OCI-LY3 (cell line): ENCODE measurements around the gene SEMA5B.

Experiments
- H2AFZ ChIP-seq: fragments of 200-600, 300-600 bp; shearing (Covaris generic); 2 replicates; pipeline ENCODE4 v1.6.0; 2014; ENCODE audit warnings: antibody characterized with exemption, low read depth, low read length
- H3K27ac ChIP-seq: fragments of 200-600, 300-600 bp; sonication (generic); 2 replicates; pipeline ENCODE4 v1.5.1; 2014; ENCODE audit warnings: mild to moderate bottlenecking, low read length, moderate library complexity, mixed read lengths
- H3K27me3 ChIP-seq: fragments of 200-600, 300-600 bp; sonication (generic); 2 replicates; pipeline ENCODE4 v1.6.1; 2014; ENCODE audit warnings: low read depth, low read length, mixed read lengths
- H3K36me3 ChIP-seq: fragments of 200-600, 300-600 bp; sonication (generic); replicated peaks from 2 replicates; pipeline ENCODE3; 2014; ENCODE audit warnings: low read depth, low read length, mixed read lengths
- H3K4me1 ChIP-seq: fragments of 300-600, 200-600 bp; sonication (generic); 2 replicates; pipeline ENCODE4 v1.6.1; 2014; ENCODE audit warnings: low read length, mixed read lengths
- H3K4me2 ChIP-seq: fragments of 200-600, 300-600 bp; sonication (generic); 2 replicates; pipeline ENCODE4 v1.6.1; 2014; ENCODE audit warnings: low read length, mixed read lengths
- H3K4me3 ChIP-seq: fragments of 300-600, 200-600 bp; sonication (generic); 2 replicates; pipeline ENCODE4 v1.5.1; 2014; ENCODE audit warnings: antibody characterized with exemption, mild to moderate bottlenecking, low read length, moderate library complexity
- H3K79me2 ChIP-seq: fragments of 300-600, 200-600 bp; shearing (Covaris generic); 2 replicates; pipeline ENCODE4 v1.6.1; 2014; ENCODE audit warnings: mild to moderate bottlenecking, low read length, mixed read lengths
- H3K9ac ChIP-seq: fragments of 300-600, 200-600 bp; shearing (Covaris generic); 2 replicates; pipeline ENCODE4 v1.6.0; 2014; ENCODE audit warnings: mild to moderate bottlenecking, low read length, moderate library complexity
- H3K9me3 ChIP-seq: fragments of 200-600, 300-600 bp; shearing (Covaris generic); 2 replicates; pipeline ENCODE4 v1.6.1; 2014; ENCODE audit warnings: low read length, mixed read lengths; ENCODE audit not compliant: insufficient read depth
- H4K20me1 ChIP-seq: fragments of 200-600, 300-600 bp; sonication (generic); 2 replicates; pipeline ENCODE4 v1.6.1; 2016; ENCODE audit warnings: low read length, mixed read lengths; ENCODE audit not compliant: insufficient read depth
- EZH2phosphoT487 ChIP-seq: fragments of 200-600 bp; shearing (Covaris generic); IDR thresholded peaks from 2 replicates; pipeline ENCODE4 v1.6.1; 2018; ENCODE audit warnings: antibody characterized with exemption, mixed run types, low read depth
- TF ChIP-seq, protein P1 (sequence below): fragments of 200-600, 300-600 bp; sonication (generic); IDR thresholded peaks from 2 replicates; pipeline ENCODE4 v1.5.1; 2014; ENCODE audit warnings: antibody characterized with exemption, low read length, low read depth

SEMA5B gene

GRCh38 chr3:122984007-122984406 lies 43.6 kb downstream of the SEMA5B start:
- Histone ChIP-seq H3K27me3 (peaks cover 12% of the 10 kb centered on the region), H3K9ac (no peak overlapping the region), H3K4me2 (peak overlapping the region; percentile 61; the same call in 1 of the 2 replicates)

GRCh38 chr3:122982216-122983185 lies 45.1 kb downstream of the SEMA5B start:
- Histone ChIP-seq H3K4me1 (peaks cover 50% of the 10 kb centered on the region), H3K4me2 (no peak overlapping the region)

More at GRCh38 chr3:122984007-122984406, 43.6 kb downstream of the SEMA5B start:
- Histone ChIP-seq H3K27ac (no peak overlapping the region), H3K79me2 (no peaks in the 10 kb centered on the region), H3K4me3 (no peak overlapping the region), H2AFZ (no peak overlapping the region), H3K4me1 (peaks cover 53% of the 10 kb centered on the region), H3K36me3 (no peaks in the 10 kb centered on the region), H4K20me1 (no peaks in the 10 kb centered on the region), H3K9me3 (no peaks in the 10 kb centered on the region)
- TF ChIP-seq, protein P1, sequence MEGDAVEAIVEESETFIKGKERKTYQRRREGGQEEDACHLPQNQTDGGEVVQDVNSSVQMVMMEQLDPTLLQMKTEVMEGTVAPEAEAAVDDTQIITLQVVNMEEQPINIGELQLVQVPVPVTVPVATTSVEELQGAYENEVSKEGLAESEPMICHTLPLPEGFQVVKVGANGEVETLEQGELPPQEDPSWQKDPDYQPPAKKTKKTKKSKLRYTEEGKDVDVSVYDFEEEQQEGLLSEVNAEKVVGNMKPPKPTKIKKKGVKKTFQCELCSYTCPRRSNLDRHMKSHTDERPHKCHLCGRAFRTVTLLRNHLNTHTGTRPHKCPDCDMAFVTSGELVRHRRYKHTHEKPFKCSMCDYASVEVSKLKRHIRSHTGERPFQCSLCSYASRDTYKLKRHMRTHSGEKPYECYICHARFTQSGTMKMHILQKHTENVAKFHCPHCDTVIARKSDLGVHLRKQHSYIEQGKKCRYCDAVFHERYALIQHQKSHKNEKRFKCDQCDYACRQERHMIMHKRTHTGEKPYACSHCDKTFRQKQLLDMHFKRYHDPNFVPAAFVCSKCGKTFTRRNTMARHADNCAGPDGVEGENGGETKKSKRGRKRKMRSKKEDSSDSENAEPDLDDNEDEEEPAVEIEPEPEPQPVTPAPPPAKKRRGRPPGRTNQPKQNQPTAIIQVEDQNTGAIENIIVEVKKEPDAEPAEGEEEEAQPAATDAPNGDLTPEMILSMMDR = no peak
- no peak for TF ChIP-seq EZH2phosphoT487

GRCh38 chr3:122979211-122979610 lies 48.4 kb downstream of the SEMA5B start:
- H3K4me1 ChIP-seq = peaks cover 43% of the 10 kb centered on the region
- TF ChIP-seq, protein P1 = no peak
- H3K79me2 ChIP-seq = no peaks in the 10 kb centered on the region
- H3K27ac ChIP-seq = no peak overlapping the region
- no peaks in the 10 kb centered on the region for H4K20me1 ChIP-seq
- H3K4me2 ChIP-seq = peak overlapping the region; percentile 56
- H3K9ac ChIP-seq = no peak overlapping the region
- no peaks in the 10 kb centered on the region for H3K36me3 ChIP-seq
- H3K4me3 ChIP-seq = 0 out of 2 replicates have a peak overlapping the region, but pooled peaks have one; percentile 7
- no peaks in the 10 kb centered on the region for H3K9me3 ChIP-seq
- H3K27me3 ChIP-seq = no peaks in the 10 kb centered on the region
- no peak overlapping the region for H2AFZ ChIP-seq

More at GRCh38 chr3:122982216-122983185, 45.1 kb downstream of the SEMA5B start:
- TF ChIP-seq, protein P1 = no peak
- no peak for TF ChIP-seq EZH2phosphoT487
- Histone ChIP-seq H3K4me3 (no peak overlapping the region), H3K27me3 (no peaks in the 10 kb centered on the region; the same call in 1 of the 2 replicates), H3K9me3 (no peaks in the 10 kb centered on the region), H3K79me2 (no peaks in the 10 kb centered on the region), H2AFZ (no peak overlapping the region), H3K36me3 (no peaks in the 10 kb centered on the region), H3K27ac (no peak overlapping the region), H3K9ac (no peak overlapping the region), H4K20me1 (no peaks in the 10 kb centered on the region)

DNA sequence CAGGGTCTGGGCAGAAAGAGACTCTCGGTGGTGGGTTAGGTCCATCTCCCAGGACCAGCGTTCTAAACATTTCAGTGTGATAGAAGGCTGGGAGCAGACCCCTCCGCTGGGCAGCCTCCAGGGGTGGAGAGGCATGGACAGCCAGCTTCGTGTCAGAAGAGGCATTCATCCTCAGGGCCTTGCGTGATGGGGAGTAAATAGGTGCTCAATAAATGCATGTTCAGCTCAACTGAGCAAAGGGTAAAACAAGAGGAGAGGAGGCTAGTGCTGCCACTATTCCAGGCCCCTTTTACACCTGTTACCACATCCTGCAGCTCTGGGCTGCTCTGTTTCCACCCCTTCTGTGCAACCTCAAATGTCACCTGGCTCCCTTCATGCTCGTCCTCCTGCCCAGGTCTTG lies 49.0 kb downstream of the SEMA5B start:
- peaks cover 42% of the 10 kb centered on the region for H3K4me1 ChIP-seq
- no peaks in the 10 kb centered on the region for H3K9me3 ChIP-seq
- H3K4me2 ChIP-seq = no peak overlapping the region
- no peaks in the 10 kb centered on the region for H3K27me3 ChIP-seq
- no peak for TF ChIP-seq EZH2phosphoT487
- TF ChIP-seq, protein P1 = no peak
- no peaks in the 10 kb centered on the region for H3K36me3 ChIP-seq
- H4K20me1 ChIP-seq = no peaks in the 10 kb centered on the region
- H2AFZ ChIP-seq = no peak overlapping the region
- no peak overlapping the region for H3K27ac ChIP-seq
- H3K79me2 ChIP-seq = no peaks in the 10 kb centered on the region
- no peak overlapping the region for H3K4me3 ChIP-seq
- no peak overlapping the region for H3K9ac ChIP-seq
